Heart left ventricle (tissue), 13 donors: ENCODE data around the gene SND1.
"Not testable (repeated sequence)": the region's sequence is repeated elsewhere in the genome, so short reads cannot be mapped to it uniquely, and the experiment has no call there.

Experiments used
- POLR2A ChIP-seq, 2 donors: fragments of 450-650 bp; IDR thresholded peaks; one replicate each; pipeline ENCODE4 v1.6.1; 2017; ENCODE audit warnings: antibody characterized with exemption in 2 of 2, mild to moderate bottlenecking in 2 of 2, moderate library complexity in 2 of 2
- TF ChIP-seq, protein P1 (sequence below), 12 donors: fragments of 200-600 bp; sonication (generic) in 4 of 12; IDR thresholded peaks; one replicate each; pipeline versions ENCODE4 v1.5.0 to v1.8.0; 2018 to 2022; ENCODE audit warnings: antibody characterized with exemption in 12 of 12, mild to moderate bottlenecking in 5 of 12
- donor health status: ischemic (EF 13 %, LVEDD 7.1; RV severe dilation, severe dysfunction).
- donor health status: DM: no; HTN: yes; CAD: no.
- donor health status: DM: no; HTN: no; CAD: no.
- donor health status: ischemic (EF 25% LVEDD 6.9; RV normal size, moderate dysfunction).
- donor health status: ischemic (EF 25% LVEDD 5.7; RV mildly dilated, moderate dysfunction).
- donor health status: ischemic (EF 35%, LVEDD 5.7; RV mildly dilated, moderate dysfunction).
- donor health status: nonischemic (EF 11% LVEDD 7.7; RV severe dilation, severe dysfunction).
- donor health status: DM: yes; HTN: yes; CAD: no.
- donor health status: PGD.
- donor health status: ischemic (EF 29% LVEDD 5.4; RV normal size, mild dysfunction).
- donor health status: nonischemic (EF 23%, LVEDD 6.1; RV moderate dilation, normal function).

DNA sequence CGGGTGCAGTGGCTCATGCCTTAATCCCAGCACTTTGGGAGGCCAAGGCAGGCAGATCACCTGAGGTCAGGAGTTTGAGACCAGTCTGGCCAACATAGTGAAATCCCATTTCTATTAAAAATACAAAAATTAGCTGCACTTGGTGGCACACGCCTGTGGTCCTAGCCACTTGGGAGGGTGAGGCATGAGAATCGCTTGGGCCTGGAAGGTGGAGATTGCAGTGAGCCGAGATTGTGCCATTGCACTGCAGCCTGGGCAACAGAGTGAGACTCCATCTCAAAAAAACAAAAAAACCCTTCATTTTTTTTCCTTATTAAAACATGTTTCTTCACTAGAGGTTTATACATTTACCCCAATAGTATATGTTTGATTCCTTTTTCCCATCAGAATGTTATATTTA, 22.9 kb downstream of the SND1 start:
- TF ChIP-seq POLR2A (IDR thresholded peaks at IDR 0.05), result not testable (repeated sequence)
- TF ChIP-seq, protein P1, sequence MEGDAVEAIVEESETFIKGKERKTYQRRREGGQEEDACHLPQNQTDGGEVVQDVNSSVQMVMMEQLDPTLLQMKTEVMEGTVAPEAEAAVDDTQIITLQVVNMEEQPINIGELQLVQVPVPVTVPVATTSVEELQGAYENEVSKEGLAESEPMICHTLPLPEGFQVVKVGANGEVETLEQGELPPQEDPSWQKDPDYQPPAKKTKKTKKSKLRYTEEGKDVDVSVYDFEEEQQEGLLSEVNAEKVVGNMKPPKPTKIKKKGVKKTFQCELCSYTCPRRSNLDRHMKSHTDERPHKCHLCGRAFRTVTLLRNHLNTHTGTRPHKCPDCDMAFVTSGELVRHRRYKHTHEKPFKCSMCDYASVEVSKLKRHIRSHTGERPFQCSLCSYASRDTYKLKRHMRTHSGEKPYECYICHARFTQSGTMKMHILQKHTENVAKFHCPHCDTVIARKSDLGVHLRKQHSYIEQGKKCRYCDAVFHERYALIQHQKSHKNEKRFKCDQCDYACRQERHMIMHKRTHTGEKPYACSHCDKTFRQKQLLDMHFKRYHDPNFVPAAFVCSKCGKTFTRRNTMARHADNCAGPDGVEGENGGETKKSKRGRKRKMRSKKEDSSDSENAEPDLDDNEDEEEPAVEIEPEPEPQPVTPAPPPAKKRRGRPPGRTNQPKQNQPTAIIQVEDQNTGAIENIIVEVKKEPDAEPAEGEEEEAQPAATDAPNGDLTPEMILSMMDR (IDR thresholded peaks at IDR 0.05), result not testable (repeated sequence)
